ENCODE measurements around the gene KCNQ5.

DNA sequence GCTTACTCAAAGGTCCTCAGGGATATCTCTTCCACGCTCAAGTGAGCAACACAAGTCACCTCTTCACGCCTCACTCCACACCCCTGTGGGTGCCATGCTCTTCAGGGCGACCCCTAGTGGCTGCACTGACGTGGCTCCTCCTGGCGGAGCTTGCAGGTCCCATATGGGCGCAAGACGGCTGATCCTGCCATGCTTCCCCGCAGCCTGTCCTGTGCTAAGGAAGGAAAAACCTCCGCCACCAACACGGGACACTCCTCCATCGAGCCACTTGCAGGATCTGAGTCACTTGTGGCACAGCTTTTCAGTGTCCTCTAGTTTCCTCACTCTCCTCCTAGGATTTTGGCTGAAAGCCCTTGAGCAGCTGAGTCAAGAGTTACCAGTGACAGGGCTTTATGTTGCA is 512.7 kb downstream of the KCNQ5 start:
- TF ChIP-seq, protein P1, sequence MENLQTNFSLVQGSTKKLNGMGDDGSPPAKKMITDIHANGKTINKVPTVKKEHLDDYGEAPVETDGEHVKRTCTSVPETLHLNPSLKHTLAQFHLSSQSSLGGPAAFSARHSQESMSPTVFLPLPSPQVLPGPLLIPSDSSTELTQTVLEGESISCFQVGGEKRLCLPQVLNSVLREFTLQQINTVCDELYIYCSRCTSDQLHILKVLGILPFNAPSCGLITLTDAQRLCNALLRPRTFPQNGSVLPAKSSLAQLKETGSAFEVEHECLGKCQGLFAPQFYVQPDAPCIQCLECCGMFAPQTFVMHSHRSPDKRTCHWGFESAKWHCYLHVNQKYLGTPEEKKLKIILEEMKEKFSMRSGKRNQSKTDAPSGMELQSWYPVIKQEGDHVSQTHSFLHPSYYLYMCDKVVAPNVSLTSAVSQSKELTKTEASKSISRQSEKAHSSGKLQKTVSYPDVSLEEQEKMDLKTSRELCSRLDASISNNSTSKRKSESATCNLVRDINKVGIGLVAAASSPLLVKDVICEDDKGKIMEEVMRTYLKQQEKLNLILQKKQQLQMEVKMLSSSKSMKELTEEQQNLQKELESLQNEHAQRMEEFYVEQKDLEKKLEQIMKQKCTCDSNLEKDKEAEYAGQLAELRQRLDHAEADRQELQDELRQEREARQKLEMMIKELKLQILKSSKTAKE (IDR thresholded peaks at IDR 0.05; ENCODE audit: low read depth, poor library complexity, severe bottlenecking), result no peak
- no peak for TF ChIP-seq YBX1 (IDR thresholded peaks at IDR 0.05)
- TF ChIP-seq, protein P2, sequence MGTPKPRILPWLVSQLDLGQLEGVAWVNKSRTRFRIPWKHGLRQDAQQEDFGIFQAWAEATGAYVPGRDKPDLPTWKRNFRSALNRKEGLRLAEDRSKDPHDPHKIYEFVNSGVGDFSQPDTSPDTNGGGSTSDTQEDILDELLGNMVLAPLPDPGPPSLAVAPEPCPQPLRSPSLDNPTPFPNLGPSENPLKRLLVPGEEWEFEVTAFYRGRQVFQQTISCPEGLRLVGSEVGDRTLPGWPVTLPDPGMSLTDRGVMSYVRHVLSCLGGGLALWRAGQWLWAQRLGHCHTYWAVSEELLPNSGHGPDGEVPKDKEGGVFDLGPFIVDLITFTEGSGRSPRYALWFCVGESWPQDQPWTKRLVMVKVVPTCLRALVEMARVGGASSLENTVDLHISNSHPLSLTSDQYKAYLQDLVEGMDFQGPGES (IDR thresholded peaks at IDR 0.05), result no peak
- peak; percentile 36; the same call in 1 of the 2 replicates for TF ChIP-seq RAD21 (IDR thresholded peaks at IDR 0.05; ENCODE audit: insufficient read depth, low read depth, low read length)
- no peak for TF ChIP-seq EZH2 (IDR thresholded peaks at IDR 0.05; ENCODE audit: borderline replicate concordance, control insufficient read depth, low read depth, low read length)
- no peak for TF ChIP-seq EP300 (IDR thresholded peaks at IDR 0.05; ENCODE audit: borderline replicate concordance in 1 of 2, control insufficient read depth in 1 of 2, low read depth in 2 of 2, low read length in 2 of 2)
- no peak for TF ChIP-seq ZNF24 (IDR thresholded peaks at IDR 0.05)
- TF ChIP-seq, protein P3, sequence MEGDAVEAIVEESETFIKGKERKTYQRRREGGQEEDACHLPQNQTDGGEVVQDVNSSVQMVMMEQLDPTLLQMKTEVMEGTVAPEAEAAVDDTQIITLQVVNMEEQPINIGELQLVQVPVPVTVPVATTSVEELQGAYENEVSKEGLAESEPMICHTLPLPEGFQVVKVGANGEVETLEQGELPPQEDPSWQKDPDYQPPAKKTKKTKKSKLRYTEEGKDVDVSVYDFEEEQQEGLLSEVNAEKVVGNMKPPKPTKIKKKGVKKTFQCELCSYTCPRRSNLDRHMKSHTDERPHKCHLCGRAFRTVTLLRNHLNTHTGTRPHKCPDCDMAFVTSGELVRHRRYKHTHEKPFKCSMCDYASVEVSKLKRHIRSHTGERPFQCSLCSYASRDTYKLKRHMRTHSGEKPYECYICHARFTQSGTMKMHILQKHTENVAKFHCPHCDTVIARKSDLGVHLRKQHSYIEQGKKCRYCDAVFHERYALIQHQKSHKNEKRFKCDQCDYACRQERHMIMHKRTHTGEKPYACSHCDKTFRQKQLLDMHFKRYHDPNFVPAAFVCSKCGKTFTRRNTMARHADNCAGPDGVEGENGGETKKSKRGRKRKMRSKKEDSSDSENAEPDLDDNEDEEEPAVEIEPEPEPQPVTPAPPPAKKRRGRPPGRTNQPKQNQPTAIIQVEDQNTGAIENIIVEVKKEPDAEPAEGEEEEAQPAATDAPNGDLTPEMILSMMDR (IDR thresholded peaks at IDR 0.05 in 2 of 3, conservative IDR thresholded peaks at IDR 0.05 in 1 of 3; ENCODE audit: control insufficient read depth in 2 of 3, extremely low read depth in 1 of 3, insufficient read depth in 1 of 3, low read depth in 3 of 3, low read length in 3 of 3), result peak; percentile 34 to 55 (median 51); a peak in 5 of 6 replicates
- TF ChIP-seq, protein P4, sequence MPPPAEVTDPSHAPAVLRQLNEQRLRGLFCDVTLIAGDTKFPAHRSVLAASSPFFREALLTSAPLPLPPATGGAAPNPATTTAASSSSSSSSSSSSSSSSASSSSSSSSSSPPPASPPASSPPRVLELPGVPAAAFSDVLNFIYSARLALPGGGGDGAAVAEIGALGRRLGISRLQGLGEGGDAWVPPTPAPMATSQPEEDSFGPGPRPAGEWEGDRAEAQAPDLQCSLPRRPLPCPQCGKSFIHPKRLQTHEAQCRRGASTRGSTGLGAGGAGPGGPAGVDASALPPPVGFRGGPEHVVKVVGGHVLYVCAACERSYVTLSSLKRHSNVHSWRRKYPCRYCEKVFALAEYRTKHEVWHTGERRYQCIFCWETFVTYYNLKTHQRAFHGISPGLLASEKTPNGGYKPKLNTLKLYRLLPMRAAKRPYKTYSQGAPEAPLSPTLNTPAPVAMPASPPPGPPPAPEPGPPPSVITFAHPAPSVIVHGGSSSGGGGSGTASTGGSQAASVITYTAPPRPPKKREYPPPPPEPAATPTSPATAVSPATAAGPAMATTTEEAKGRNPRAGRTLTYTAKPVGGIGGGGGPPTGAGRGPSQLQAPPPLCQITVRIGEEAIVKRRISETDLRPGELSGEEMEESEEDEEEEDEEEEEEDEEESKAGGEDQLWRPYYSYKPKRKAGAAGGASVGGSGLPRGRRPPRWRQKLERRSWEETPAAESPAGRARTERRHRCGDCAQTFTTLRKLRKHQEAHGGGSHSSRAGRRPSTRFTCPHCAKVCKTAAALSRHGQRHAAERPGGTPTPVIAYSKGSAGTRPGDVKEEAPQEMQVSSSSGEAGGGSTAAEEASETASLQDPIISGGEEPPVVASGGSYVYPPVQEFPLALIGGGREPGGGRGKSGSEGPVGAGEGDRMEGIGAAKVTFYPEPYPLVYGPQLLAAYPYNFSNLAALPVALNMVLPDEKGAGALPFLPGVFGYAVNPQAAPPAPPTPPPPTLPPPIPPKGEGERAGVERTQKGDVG (CRISPR knock-in tag; IDR thresholded peaks at IDR 0.05), result no peak
- TF ChIP-seq, protein P5, sequence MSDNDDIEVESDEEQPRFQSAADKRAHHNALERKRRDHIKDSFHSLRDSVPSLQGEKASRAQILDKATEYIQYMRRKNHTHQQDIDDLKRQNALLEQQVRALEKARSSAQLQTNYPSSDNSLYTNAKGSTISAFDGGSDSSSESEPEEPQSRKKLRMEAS (IDR thresholded peaks at IDR 0.05; ENCODE audit: low read depth, low read length), result no peak
- TF ChIP-seq SRF (IDR thresholded peaks at IDR 0.05; ENCODE audit: low read depth in 2 of 2, low read length in 2 of 2), result no peak
- TF ChIP-seq, protein P6, sequence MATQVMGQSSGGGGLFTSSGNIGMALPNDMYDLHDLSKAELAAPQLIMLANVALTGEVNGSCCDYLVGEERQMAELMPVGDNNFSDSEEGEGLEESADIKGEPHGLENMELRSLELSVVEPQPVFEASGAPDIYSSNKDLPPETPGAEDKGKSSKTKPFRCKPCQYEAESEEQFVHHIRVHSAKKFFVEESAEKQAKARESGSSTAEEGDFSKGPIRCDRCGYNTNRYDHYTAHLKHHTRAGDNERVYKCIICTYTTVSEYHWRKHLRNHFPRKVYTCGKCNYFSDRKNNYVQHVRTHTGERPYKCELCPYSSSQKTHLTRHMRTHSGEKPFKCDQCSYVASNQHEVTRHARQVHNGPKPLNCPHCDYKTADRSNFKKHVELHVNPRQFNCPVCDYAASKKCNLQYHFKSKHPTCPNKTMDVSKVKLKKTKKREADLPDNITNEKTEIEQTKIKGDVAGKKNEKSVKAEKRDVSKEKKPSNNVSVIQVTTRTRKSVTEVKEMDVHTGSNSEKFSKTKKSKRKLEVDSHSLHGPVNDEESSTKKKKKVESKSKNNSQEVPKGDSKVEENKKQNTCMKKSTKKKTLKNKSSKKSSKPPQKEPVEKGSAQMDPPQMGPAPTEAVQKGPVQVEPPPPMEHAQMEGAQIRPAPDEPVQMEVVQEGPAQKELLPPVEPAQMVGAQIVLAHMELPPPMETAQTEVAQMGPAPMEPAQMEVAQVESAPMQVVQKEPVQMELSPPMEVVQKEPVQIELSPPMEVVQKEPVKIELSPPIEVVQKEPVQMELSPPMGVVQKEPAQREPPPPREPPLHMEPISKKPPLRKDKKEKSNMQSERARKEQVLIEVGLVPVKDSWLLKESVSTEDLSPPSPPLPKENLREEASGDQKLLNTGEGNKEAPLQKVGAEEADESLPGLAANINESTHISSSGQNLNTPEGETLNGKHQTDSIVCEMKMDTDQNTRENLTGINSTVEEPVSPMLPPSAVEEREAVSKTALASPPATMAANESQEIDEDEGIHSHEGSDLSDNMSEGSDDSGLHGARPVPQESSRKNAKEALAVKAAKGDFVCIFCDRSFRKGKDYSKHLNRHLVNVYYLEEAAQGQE (IDR thresholded peaks at IDR 0.05; ENCODE audit: low read depth, low read length), result no peak
- TF ChIP-seq, protein P7, sequence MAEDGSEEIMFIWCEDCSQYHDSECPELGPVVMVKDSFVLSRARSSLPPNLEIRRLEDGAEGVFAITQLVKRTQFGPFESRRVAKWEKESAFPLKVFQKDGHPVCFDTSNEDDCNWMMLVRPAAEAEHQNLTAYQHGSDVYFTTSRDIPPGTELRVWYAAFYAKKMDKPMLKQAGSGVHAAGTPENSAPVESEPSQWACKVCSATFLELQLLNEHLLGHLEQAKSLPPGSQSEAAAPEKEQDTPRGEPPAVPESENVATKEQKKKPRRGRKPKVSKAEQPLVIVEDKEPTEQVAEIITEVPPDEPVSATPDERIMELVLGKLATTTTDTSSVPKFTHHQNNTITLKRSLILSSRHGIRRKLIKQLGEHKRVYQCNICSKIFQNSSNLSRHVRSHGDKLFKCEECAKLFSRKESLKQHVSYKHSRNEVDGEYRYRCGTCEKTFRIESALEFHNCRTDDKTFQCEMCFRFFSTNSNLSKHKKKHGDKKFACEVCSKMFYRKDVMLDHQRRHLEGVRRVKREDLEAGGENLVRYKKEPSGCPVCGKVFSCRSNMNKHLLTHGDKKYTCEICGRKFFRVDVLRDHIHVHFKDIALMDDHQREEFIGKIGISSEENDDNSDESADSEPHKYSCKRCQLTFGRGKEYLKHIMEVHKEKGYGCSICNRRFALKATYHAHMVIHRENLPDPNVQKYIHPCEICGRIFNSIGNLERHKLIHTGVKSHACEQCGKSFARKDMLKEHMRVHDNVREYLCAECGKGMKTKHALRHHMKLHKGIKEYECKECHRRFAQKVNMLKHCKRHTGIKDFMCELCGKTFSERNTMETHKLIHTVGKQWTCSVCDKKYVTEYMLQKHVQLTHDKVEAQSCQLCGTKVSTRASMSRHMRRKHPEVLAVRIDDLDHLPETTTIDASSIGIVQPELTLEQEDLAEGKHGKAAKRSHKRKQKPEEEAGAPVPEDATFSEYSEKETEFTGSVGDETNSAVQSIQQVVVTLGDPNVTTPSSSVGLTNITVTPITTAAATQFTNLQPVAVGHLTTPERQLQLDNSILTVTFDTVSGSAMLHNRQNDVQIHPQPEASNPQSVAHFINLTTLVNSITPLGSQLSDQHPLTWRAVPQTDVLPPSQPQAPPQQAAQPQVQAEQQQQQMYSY (CRISPR knock-in tag; IDR thresholded peaks at IDR 0.05), result no peak
- TF ChIP-seq, protein P8, sequence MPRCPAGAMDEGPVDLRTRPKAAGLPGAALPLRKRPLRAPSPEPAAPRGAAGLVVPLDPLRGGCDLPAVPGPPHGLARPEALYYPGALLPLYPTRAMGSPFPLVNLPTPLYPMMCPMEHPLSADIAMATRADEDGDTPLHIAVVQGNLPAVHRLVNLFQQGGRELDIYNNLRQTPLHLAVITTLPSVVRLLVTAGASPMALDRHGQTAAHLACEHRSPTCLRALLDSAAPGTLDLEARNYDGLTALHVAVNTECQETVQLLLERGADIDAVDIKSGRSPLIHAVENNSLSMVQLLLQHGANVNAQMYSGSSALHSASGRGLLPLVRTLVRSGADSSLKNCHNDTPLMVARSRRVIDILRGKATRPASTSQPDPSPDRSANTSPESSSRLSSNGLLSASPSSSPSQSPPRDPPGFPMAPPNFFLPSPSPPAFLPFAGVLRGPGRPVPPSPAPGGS (IDR thresholded peaks at IDR 0.05; ENCODE audit: borderline replicate concordance, insufficient read depth, low read depth, low read length, poor library complexity, severe bottlenecking), result no peak

Measured in GM12878 (cell line).